Left lung (tissue), 10 donors: ENCODE results near the gene MAML2. TPM values are rescaled to one million over a fixed set of nuclear protein-coding genes. Genes with fewer than 3 reads are reported as not detected.
A peak's percentile ranks its signal among the peaks of the same experiment; 100 is the strongest.

Source experiments
- ATAC-seq: fragments of 200-7000 bp; cut with Tn5 transposase; one replicate; pipeline ENCODE4 v1.9.1; 2020; ENCODE audit warnings: moderate library complexity
- DNase-seq, 4 donors: peaks; one replicate each; pipeline ENCODE4 v3.0.0-alpha.2; 2013 to 2020
- H3K27ac ChIP-seq, 2 donors: fragments of 200-600 bp; sonication (generic) in 1 of 2; one replicate each; pipeline versions ENCODE4 v1.5.0 to v1.8.0; 2020 to 2021
- H3K27me3 ChIP-seq, 2 donors: fragments of 200-600 bp; sonication (generic) in 1 of 2; one replicate each; pipeline versions ENCODE4 v1.5.0 to v1.8.0; 2020 to 2021
- H3K36me3 ChIP-seq, 2 donors: fragments of 200-600 bp; sonication (generic) in 1 of 2; one replicate each; pipeline versions ENCODE4 v1.5.0 to v1.8.0; 2020 to 2021
- H3K4me1 ChIP-seq, 2 donors: fragments of 200-600 bp; one replicate each; pipeline ENCODE4 v1.8.0; 2021
- H3K4me3 ChIP-seq, 2 donors: fragments of 200-600 bp; sonication (generic) in 1 of 2; one replicate each; pipeline versions ENCODE4 v1.5.0 to v1.8.0; 2020 to 2021; ENCODE audit warnings: mild to moderate bottlenecking in 1 of 2
- H3K9me3 ChIP-seq, 2 donors: fragments of 200-600 bp; sonication (generic) in 1 of 2; one replicate each; pipeline versions ENCODE4 v1.5.0 to v1.8.0; 2020 to 2021
- intact Hi-C, 2 donors: fragments of 100-400 bp; cut with DNase I; formaldehyde crosslinking; loops; one replicate each; pipeline versions ENCODE4 v1.11.2 to v1.14.2; 2022
- polyA plus RNA-seq, 6 donors: library from polyadenylated mRNA; unstranded; fragments of 120-200 nt; gene quantifications; one replicate each; pipeline ENCODE4 v1.2.1, GENCODE V29; 2013; ENCODE audit not compliant: insufficient read length in 6 of 6
- total RNA-seq, 2 donors: library from RNA; stranded (reverse); fragmentation: NEBNext Ultra II Directional; extraction: Animal tissue kit (Norgen Biotek cat#: 25700); gene quantifications; one replicate each; pipeline ENCODE4 v1.2.1, GENCODE V29; 2021
- TF ChIP-seq, protein P1 (sequence below), 2 donors: fragments of 200-600 bp; sonication (generic) in 1 of 2; IDR thresholded peaks; one replicate each; pipeline versions ENCODE4 v1.5.0 to v1.8.0; 2021; ENCODE audit warnings: antibody characterized with exemption in 2 of 2
- donor health status: DM: no; HTN: yes; CAD: no.
- donor health status: DM: no; HTN: no; CAD: no.

The MAML2 gene
- total and polyA plus RNA-seq, 8 donors: 18.7 to 44.0 (median 36.6) TPM

DNA sequence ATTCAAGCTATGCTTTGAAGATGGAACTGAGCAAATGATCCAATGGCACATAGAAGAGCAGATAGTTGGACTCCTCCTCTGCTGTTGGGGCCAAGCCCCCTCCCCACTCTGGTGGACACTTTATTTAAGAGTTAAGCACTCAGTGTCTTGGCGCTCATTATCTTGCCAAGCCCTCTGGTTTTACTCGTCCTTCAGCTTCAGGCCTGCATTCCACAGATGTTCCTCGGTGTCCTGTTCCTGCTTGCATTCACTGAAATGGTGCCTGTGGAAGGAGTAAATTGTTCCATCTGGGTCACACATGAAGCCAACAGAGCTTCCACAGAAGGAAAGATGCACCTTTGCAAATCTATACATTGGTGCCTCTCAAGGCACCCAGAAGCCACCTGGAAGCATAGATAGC, 26.1 kb downstream of the MAML2 start:
- H3K27ac ChIP-seq: no peak overlapping the region
- no peaks in the 10 kb centered on the region for H3K36me3 ChIP-seq
- H3K4me1 ChIP-seq: peaks cover 40 to 60% of the 10 kb centered on the region in 2 donors
- no peak for DNase-seq
- TF ChIP-seq, protein P1, sequence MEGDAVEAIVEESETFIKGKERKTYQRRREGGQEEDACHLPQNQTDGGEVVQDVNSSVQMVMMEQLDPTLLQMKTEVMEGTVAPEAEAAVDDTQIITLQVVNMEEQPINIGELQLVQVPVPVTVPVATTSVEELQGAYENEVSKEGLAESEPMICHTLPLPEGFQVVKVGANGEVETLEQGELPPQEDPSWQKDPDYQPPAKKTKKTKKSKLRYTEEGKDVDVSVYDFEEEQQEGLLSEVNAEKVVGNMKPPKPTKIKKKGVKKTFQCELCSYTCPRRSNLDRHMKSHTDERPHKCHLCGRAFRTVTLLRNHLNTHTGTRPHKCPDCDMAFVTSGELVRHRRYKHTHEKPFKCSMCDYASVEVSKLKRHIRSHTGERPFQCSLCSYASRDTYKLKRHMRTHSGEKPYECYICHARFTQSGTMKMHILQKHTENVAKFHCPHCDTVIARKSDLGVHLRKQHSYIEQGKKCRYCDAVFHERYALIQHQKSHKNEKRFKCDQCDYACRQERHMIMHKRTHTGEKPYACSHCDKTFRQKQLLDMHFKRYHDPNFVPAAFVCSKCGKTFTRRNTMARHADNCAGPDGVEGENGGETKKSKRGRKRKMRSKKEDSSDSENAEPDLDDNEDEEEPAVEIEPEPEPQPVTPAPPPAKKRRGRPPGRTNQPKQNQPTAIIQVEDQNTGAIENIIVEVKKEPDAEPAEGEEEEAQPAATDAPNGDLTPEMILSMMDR (IDR thresholded peaks at IDR 0.05): no peak
- H3K27me3 ChIP-seq: no peaks in the 10 kb centered on the region
- no peak for ATAC-seq
- no peaks in the 10 kb centered on the region for H3K9me3 ChIP-seq
- no peak overlapping the region for H3K4me3 ChIP-seq
- intact Hi-C loops: no loop called here

DNA sequence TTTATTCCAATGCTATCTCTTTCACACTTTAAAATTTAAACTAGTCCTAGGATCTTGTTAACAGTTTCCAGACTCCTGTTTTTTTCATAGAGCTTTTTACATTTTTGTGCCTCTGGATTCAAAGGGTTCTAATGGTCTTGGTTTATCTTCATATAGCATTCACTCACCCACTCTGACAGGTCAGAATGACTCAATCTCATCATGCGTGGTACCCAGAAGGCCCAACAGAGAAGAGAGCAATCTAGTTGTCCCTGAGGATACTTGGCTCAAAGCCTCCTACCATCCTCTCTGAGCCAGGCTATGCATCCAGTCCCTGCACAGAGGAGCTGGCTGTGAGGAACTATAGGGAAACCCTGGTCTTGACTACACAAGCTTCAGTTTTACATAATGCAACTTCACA, 27.5 kb downstream of the MAML2 start:
- TF ChIP-seq, protein P1 (IDR thresholded peaks at IDR 0.05): no peak
- Histone ChIP-seq H3K27ac (peak overlapping the region in 1 of 2 donors; percentile 82), H3K36me3 (no peaks in the 10 kb centered on the region), H3K4me1 (peaks cover 40 to 63% of the 10 kb centered on the region in 2 donors), H3K9me3 (no peaks in the 10 kb centered on the region), H3K4me3 (no peak overlapping the region), H3K27me3 (no peaks in the 10 kb centered on the region)
- intact Hi-C loops: no loop called here
- DNase-seq: no peak
- no peak for ATAC-seq

DNA sequence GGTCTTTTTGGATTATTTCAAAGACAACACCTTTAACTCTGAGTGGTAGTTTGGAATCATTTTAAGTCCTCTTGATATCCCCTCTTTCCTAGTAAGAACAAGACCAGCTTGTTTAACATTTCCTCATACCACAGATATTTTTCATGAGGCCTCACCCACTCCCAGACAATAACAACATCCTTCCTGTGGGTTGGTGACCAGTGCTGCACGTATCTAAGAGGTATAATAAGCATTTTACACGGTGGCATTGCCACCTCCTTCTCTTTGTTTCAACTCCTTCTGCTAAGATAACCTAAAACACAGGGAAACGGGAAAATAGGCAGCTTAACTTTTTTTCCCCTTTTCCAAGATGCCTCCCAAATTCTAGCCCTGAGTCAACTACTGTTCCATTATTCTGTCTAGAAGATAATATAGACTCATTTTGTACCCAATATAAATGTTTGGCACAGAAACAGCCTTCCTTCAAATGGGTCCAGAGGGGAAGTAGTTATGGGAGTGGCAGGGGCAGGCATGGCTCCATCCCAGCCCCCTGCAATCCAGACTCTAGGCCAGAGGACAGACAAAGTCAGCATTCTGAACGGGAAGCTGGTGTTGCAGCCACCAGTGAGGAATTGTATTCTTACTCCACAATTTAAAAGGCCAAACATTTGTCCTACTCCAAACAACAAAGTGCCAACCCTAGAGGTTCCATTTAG, 28.5 kb downstream of the MAML2 start:
- TF ChIP-seq, protein P1 (IDR thresholded peaks at IDR 0.05): no peak
- no peak overlapping the region for H3K4me3 ChIP-seq
- H3K36me3 ChIP-seq: no peaks in the 10 kb centered on the region
- no peaks in the 10 kb centered on the region for H3K27me3 ChIP-seq
- no peaks in the 10 kb centered on the region for H3K9me3 ChIP-seq
- peaks cover 40 to 70% of the 10 kb centered on the region in 2 donors for H3K4me1 ChIP-seq
- peak overlapping the region; percentile 65 to 82 for H3K27ac ChIP-seq
- intact Hi-C loops: no loop called here
- DNase-seq (peak in 1 of 4 donors; percentile 48), ATAC-seq (peak; percentile 73)

DNA sequence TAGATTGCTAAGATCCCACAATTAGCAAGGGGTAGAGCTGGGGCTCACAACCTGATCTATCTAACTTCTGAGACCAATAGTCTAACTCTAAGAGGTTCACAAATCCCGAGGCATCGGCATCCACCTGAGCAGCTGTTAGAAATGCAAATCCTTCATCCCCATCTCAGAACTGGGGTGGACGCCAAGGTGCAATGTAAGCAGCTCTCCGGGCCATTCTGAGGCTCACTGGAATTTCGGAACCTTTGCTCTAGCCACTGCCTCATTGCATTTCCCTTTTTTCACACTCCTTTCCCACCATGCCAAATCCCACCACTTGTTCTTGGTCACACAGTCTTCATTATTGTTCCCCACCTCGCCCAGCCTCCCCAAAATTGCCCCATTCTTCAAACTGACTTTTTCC, 29.8 kb downstream of the MAML2 start:
- TF ChIP-seq, protein P1 (IDR thresholded peaks at IDR 0.05): no peak
- H3K27ac ChIP-seq: peak overlapping the region in 1 of 2 donors; percentile 82
- H3K4me1 ChIP-seq: peaks cover 31 to 79% of the 10 kb centered on the region in 2 donors
- DNase-seq (no peak), ATAC-seq (peak; percentile 48)
- no peaks in the 10 kb centered on the region for H3K27me3 ChIP-seq
- no peaks in the 10 kb centered on the region for H3K36me3 ChIP-seq
- H3K9me3 ChIP-seq: no peaks in the 10 kb centered on the region
- intact Hi-C loops: no loop called here
- H3K4me3 ChIP-seq: no peak overlapping the region

DNA sequence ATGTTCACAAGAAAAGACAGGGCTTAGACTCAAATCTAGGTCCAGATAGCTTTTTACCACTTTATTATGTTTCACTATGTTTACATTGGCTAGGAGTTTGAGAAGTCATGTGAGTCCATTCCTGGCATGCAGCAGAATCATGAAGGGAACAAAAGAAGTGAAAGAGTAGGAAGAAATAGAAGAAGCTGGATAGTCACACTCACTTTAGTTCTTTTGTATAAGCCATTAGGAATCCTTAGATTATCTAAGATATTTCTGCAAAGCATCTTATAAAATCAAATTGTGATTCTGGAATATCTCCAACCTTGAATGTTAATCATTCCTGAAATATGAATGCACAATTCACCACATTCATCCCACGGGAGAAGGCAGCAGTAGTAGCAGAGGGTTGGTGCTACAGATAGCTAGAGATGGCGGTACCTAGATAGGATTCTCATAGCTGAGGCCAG, 31.9 kb downstream of the MAML2 start:
- Histone ChIP-seq H3K36me3 (no peaks in the 10 kb centered on the region), H3K4me3 (no peak overlapping the region), H3K4me1 (peaks cover 38 to 89% of the 10 kb centered on the region in 2 donors), H3K27ac (peak overlapping the region; percentile 45 to 61), H3K27me3 (no peaks in the 10 kb centered on the region), H3K9me3 (no peaks in the 10 kb centered on the region)
- no peak for DNase-seq
- intact Hi-C loops: no loop called here
- TF ChIP-seq, protein P1 (IDR thresholded peaks at IDR 0.05): no peak
- ATAC-seq: no peak
